Endothelial cell of umbilical vein (primary cell): Measurements from ENCODE around the gene PCDH7. TPM values are rescaled to one million over a fixed set of nuclear protein-coding genes. Genes with fewer than 3 reads are reported as not detected.

Experiments used
- BruUV-seq: library from RNA; stranded (reverse); fragments of 400-500 nt; replicated peaks from 2 replicates; lab custom pipeline; 2021; lab: Mats Ljungman, UMichigan
- CTCF ChIA-PET: fragments of 300-600, 350-600 bp; sonication (Branson Sonifier 250); formaldehyde crosslinking; loops from one replicate; lab custom pipeline; 2021; ENCODE audit warnings: antibody characterized with exemption, inconsistent platforms; lab: Charles Lee
- POLR2A ChIA-PET: fragments of 300-600, 350-600 bp; sonication (Branson Sonifier 250); formaldehyde crosslinking; loops from one replicate; lab custom pipeline; 2021; ENCODE audit warnings: antibody characterized with exemption, inconsistent platforms; lab: Charles Lee
- DNase-seq: peaks from one replicate; pipeline ENCODE4 v3.0.0-alpha.2; 2011; ENCODE audit warnings: low read depth, low spot score
- FAIRE-seq: peaks from 2 replicates; lab custom pipeline; 2011; peaks lifted over from hg19 to GRCh38; lab: Jason Lieb, UNC
- H2AFZ ChIP-seq: 2 replicates; pipeline ENCODE4 v1.6.0; 2012; ENCODE audit warnings: low read depth, low read length, control low read depth, inconsistent platforms
- H3K27ac ChIP-seq: 2 replicates; pipeline ENCODE4 v1.5.1; 2011; ENCODE audit warnings: low read depth, mild to moderate bottlenecking, control low read depth, low read length, moderate library complexity; ENCODE audit not compliant: insufficient read depth
- H3K27me3 ChIP-seq, 2 experiments: 2 replicates each; pipeline versions ENCODE4 v1.6.0 to v1.6.1; 2011; ENCODE audit warnings: low read length in 2 of 2, mixed read lengths in 1 of 2; ENCODE audit not compliant: control insufficient read depth in 2 of 2, insufficient read depth in 2 of 2
- H3K36me3 ChIP-seq, 2 experiments: 2 replicates in 1 of 2; 3 replicates in 1 of 2; pipeline ENCODE4 v1.5.1; 2011; ENCODE audit warnings: low read length in 2 of 2, mild to moderate bottlenecking in 1 of 2, moderate library complexity in 1 of 2; ENCODE audit not compliant: control insufficient read depth in 2 of 2, insufficient read depth in 2 of 2; ENCODE audit errors: extremely low read depth in 1 of 2
- H3K4me1 ChIP-seq: 3 replicates; pipeline ENCODE4 v1.5.1; 2011; ENCODE audit warnings: mild to moderate bottlenecking, low read length; ENCODE audit not compliant: control insufficient read depth, insufficient read depth; ENCODE audit errors: extremely low read depth
- H3K4me2 ChIP-seq: 2 replicates; pipeline ENCODE4 v1.6.1; 2011; ENCODE audit warnings: low read length, control low read depth, mixed read lengths; ENCODE audit not compliant: insufficient read depth
- H3K4me3 ChIP-seq, 3 experiments: fragments of 200-600 bp in 1 of 3; sonication (generic), shearing (Covaris generic) in 1 of 3; replicated peaks in 1 of 3; 2 replicates each; pipeline ENCODE4 v1.5.1; 2011 to 2016; ENCODE audit warnings: control low read depth in 3 of 3, low read length in 3 of 3, mild to moderate bottlenecking in 2 of 3, inconsistent platforms in 1 of 3, low read depth in 1 of 3, moderate library complexity in 1 of 3; ENCODE audit not compliant: insufficient read depth in 1 of 3
- H3K79me2 ChIP-seq: 2 replicates; pipeline ENCODE4 v1.6.0; 2012; ENCODE audit warnings: low read length, inconsistent platforms; ENCODE audit not compliant: control insufficient read depth, insufficient read depth
- H3K9ac ChIP-seq: replicated peaks from 2 replicates; pipeline ENCODE3; 2011; ENCODE audit warnings: low read length, control low read depth; ENCODE audit not compliant: insufficient read depth; ENCODE audit errors: extremely low read depth
- H3K9me1 ChIP-seq: replicated peaks from 3 replicates; pipeline ENCODE4 v1.6.0; 2011; ENCODE audit warnings: mild to moderate bottlenecking, low read length; ENCODE audit not compliant: control insufficient read depth, insufficient read depth; ENCODE audit errors: extremely low read depth
- H3K9me3 ChIP-seq: replicated peaks from 2 replicates; pipeline ENCODE4 v1.5.1; 2012; ENCODE audit warnings: low read length, inconsistent platforms; ENCODE audit not compliant: control insufficient read depth, insufficient read depth
- H4K20me1 ChIP-seq: replicated peaks from 2 replicates; pipeline ENCODE3; 2011; ENCODE audit warnings: mild to moderate bottlenecking, low read length; ENCODE audit not compliant: control insufficient read depth, insufficient read depth; ENCODE audit errors: extremely low read depth
- GATA2 ChIP-seq: IDR thresholded peaks from 2 replicates; pipeline ENCODE4 v1.7.0; 2011; ENCODE audit warnings: low read depth, mild to moderate bottlenecking, moderate library complexity, mixed read lengths, low read length; ENCODE audit not compliant: insufficient read length, insufficient read depth
- POLR2A ChIP-seq: IDR thresholded peaks from 2 replicates; pipeline ENCODE4 v1.6.1; 2012; ENCODE audit warnings: low read depth, mild to moderate bottlenecking, control low read depth, low read length
- POLR2AphosphoS5 ChIP-seq: IDR thresholded peaks from 2 replicates; pipeline ENCODE4 v1.6.1; 2012; ENCODE audit warnings: low read depth, mild to moderate bottlenecking, control low read depth, low read length, moderate library complexity; ENCODE audit not compliant: insufficient read depth
- dilution Hi-C: fragments of 300-500 bp; cut with MboI; formaldehyde crosslinking; loops from one replicate; pipeline ENCODE4 v1.15.0; 2019; ENCODE audit warnings: low sequenced_read_pairs; ENCODE audit not compliant: extremely low pct_ligation_motif_present
- intact Hi-C: fragments of 100-400 bp; cut with micrococcal nuclease; formaldehyde crosslinking; loops from one replicate; pipeline ENCODE4 v1.10.0; 2022
- polyA plus RNA-seq, 4 experiments: library from polyadenylated mRNA; depleted of rRNA in 3 of 4; stranded (reverse) in 3 of 4; unstranded in 1 of 4; fragments of >200 nt; gene quantifications; 2 replicates each; pipeline versions ENCODE4 v1.2.1 to v1.2.3, GENCODE V29; 2011 to 2012; ENCODE audit warnings: missing spikeins in 1 of 4
- total RNA-seq: library from RNA; stranded (reverse); gene quantifications from 2 replicates; pipeline ENCODE4 v1.2.3, GENCODE V29; 2021

PCDH7 gene
- total and polyA plus RNA-seq, 2 donors (not counting 3 experiments of a cell fraction or from before 2014, with no cell fraction given) = 9.5 to 16.6 TPM

GRCh38 chr4:30767147-30767845, 47.1 kb downstream of the PCDH7 start:
- H4K20me1 ChIP-seq = no peaks in the 10 kb centered on the region
- H3K27me3 ChIP-seq = no peaks in the 10 kb centered on the region
- DNase-seq = peak; percentile 42
- no peaks in the 10 kb centered on the region for H3K79me2 ChIP-seq
- BruUV-seq = no TSS peak
- POLR2A ChIA-PET = interaction anchor here (1.2 to 1.7 kb wide), 2 partner anchors 13 to 39 kb away, joined by 3 to 4 read pairs; no protein-coding TSS in a partner anchor
- H3K4me3 ChIP-seq = no peak overlapping the region
- no peaks in the 10 kb centered on the region for H3K36me3 ChIP-seq
- dilution Hi-C loops (no loop called here), intact Hi-C loops (loop anchor here (5.0 kb wide), 3 partner anchors 95 to 320 kb away; no protein-coding TSS in a partner anchor)
- H3K9me1 ChIP-seq = no peaks in the 10 kb centered on the region
- no peaks in the 10 kb centered on the region for H3K9me3 ChIP-seq
- peak overlapping the region; percentile 35 for H3K27ac ChIP-seq
- H3K9ac ChIP-seq = peak overlapping the region; percentile 4
- CTCF ChIA-PET = interaction anchor here (1.2 to 4.2 kb wide), 8 partner anchors 10 to 61 kb away, joined by 3 to 29 read pairs (median 6); partner anchors contain the start of gene PCDH7
- FAIRE-seq = no peak
- peak overlapping the region; percentile 67 for H3K4me2 ChIP-seq
- TF ChIP-seq POLR2AphosphoS5 (no peak), GATA2 (peak; percentile 46)
- H2AFZ ChIP-seq = peak overlapping the region; percentile 69
- H3K4me1 ChIP-seq = peaks cover 80% of the 10 kb centered on the region

GRCh38 chr4:30768277-30768676, 48.1 kb downstream of the PCDH7 start:
- CTCF ChIA-PET = interaction anchor here (0.8 to 4.2 kb wide), 11 partner anchors 9 to 60 kb away, joined by 3 to 29 read pairs (median 4); partner anchors contain the start of gene PCDH7

More at GRCh38 chr4:30768277-30768676, 48.1 kb downstream of the PCDH7 start:
- H3K27me3 ChIP-seq = no peaks in the 10 kb centered on the region
- H3K4me2 ChIP-seq = peak overlapping the region; percentile 74
- H4K20me1 ChIP-seq = no peaks in the 10 kb centered on the region
- H3K4me1 ChIP-seq = peaks cover 76% of the 10 kb centered on the region
- peak overlapping the region in 1 of 3 experiments; percentile 20 for H3K4me3 ChIP-seq
- TF ChIP-seq GATA2 (peak; percentile 55), POLR2A (no peak)
- no peaks in the 10 kb centered on the region for H3K36me3 ChIP-seq
- dilution Hi-C loops = no loop called here
- peak overlapping the region; percentile 0 for H3K9ac ChIP-seq
- no TSS peak for BruUV-seq
- no peaks in the 10 kb centered on the region for H3K79me2 ChIP-seq
- POLR2A ChIA-PET = interaction anchor here (1.2 to 1.7 kb wide), 3 partner anchors 14 to 46 kb away, joined by 3 to 4 read pairs (median 3); no protein-coding TSS in a partner anchor
- DNase-seq (peak; percentile 80), FAIRE-seq (no peak)
- H2AFZ ChIP-seq = no peak overlapping the region
- no peaks in the 10 kb centered on the region for H3K9me3 ChIP-seq
- peak overlapping the region; percentile 0 for H3K27ac ChIP-seq
- H3K9me1 ChIP-seq = no peaks in the 10 kb centered on the region
- intact Hi-C loops = loop anchor here (5.0 kb wide), 3 partner anchors 94 to 319 kb away; no protein-coding TSS in a partner anchor
